GM12872 (cell line): ENCODE measurements around the gene DISP1.

Experiments used
- CTCF ChIP-seq: IDR thresholded peaks from 3 replicates; pipeline ENCODE4 v1.5.1; 2011; ENCODE audit warnings: low read depth, mild to moderate bottlenecking, low read length, moderate library complexity; ENCODE audit not compliant: insufficient read depth

DISP1 gene

DNA sequence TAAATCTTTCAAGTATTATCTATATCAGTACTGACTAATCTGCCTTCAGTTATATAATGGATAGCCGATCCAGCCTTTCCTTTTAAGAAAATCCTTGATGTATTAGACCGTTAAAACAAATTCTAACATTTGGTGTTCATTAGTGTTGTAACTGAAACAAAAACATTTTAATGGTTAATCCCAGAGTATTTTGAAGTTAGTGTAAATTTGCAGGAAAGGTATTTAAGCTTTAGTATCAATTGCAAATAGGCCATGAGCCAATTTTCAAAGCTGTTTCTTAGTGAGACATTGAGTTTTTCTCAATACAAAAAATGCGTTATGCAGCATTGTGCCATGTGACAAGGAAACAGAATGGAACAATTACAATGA is 29.6 kb downstream of the DISP1 start:
- TF ChIP-seq CTCF, result no peak

DNA sequence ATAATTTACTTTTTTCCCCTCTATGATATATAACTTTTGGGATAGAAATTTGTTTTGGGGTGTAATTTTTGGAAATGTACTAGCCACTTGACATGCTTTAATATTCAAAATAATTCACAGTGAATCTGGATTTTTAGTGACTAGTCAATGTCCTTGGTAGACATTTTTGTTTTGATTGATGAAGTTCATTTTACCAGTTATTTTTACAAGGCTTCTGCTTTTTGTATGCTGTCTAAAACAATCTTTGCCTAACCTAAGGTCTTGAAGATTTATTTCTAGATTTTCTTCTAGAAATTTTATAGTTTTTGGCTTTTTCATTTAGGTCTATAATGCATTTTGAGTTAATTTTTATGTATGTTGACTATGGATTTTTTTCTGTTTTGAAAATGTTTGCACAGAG is 30.9 kb downstream of the DISP1 start:
- TF ChIP-seq CTCF, result no peak

DNA sequence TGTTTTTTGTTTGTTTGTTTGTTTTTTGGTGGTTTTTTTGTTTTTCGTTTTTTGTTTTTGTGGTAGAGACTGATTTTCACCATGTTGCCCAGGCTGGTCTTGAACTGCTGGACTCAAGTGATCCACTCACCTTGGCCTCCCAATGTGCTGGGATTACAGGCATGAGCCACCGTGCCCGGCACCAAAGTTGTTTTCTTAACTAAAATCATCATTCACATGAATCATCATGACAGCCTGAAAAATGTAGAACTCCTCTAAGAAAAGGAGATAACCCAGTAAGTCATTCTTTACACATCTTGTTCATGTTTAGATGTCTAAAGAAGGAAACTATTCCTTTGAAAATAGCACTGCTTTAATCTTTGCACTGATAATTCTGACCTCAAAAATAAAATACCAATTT is 37.5 kb downstream of the DISP1 start:
- TF ChIP-seq CTCF, result no peak

DNA sequence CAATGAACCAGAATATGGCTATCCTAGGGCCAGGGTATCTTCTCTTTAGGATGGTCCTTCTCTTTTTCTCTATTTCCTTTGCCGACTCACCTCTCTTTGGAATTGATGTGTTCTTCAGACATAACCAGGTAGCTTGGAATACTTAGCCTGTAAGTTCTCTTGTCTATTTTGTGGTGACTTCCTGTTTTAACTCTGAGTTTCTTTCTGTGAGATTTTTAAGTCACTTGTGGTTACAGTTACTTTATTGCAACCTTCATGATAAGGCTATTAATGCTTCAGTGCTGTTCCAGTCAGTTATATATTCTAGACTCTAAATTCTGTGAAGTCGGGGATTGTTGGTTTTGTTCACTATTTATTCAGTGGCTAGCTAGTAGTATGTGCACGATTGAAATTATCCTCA is 46.2 kb downstream of the DISP1 start:
- no peak for TF ChIP-seq CTCF
